ENCODE results near the gene ANGPTL5. TPM values are rescaled to one million over a fixed set of nuclear protein-coding genes. Genes with fewer than 3 reads are reported as not detected.
A peak's percentile ranks its signal among the peaks of the same experiment; 100 is the strongest.

ANGPTL5 gene
- total and polyA plus RNA-seq, 7 donors: 0.23 to 2.5 (median 0.48) TPM; not detected in 3

DNA sequence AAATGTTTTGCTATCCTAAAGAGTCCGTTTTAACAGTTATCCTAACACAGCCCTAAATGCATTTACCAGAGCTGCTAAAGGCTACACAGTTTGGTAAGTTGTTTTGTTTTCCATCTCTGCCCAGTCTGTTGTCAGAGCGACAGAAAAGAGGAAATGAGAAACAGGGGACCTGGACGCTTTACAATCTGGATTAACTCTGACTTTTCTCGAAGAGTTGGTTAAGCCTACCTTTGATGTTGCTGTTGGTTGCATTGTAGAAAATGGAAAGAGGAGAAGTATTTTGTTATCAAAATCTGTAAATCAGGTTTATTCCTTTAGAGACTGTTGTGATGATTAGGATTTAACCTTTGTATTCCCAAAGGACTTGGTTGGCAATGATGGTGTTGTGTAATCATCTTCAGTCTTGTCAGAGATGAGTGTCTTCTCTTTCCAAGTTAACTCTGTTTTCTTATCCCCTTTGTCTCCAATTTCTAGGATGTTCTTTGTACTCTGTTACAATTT, 481 bp downstream of the ANGPTL5 start:
- H3K36me3 ChIP-seq: no peaks in the 10 kb centered on the region
- H3K4me1 ChIP-seq: peaks cover 0 to 25% (median 14%) of the 10 kb centered on the region in 4 donors
- H3K27me3 ChIP-seq: no peaks in the 10 kb centered on the region
- TF ChIP-seq, protein P1, sequence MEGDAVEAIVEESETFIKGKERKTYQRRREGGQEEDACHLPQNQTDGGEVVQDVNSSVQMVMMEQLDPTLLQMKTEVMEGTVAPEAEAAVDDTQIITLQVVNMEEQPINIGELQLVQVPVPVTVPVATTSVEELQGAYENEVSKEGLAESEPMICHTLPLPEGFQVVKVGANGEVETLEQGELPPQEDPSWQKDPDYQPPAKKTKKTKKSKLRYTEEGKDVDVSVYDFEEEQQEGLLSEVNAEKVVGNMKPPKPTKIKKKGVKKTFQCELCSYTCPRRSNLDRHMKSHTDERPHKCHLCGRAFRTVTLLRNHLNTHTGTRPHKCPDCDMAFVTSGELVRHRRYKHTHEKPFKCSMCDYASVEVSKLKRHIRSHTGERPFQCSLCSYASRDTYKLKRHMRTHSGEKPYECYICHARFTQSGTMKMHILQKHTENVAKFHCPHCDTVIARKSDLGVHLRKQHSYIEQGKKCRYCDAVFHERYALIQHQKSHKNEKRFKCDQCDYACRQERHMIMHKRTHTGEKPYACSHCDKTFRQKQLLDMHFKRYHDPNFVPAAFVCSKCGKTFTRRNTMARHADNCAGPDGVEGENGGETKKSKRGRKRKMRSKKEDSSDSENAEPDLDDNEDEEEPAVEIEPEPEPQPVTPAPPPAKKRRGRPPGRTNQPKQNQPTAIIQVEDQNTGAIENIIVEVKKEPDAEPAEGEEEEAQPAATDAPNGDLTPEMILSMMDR (IDR thresholded peaks at IDR 0.05): no peak
- TF ChIP-seq POLR2A (IDR thresholded peaks at IDR 0.05) (no peak), POLR2AphosphoS5 (IDR thresholded peaks at IDR 0.05) (peak in 1 of 4 donors; percentile 22), EP300 (IDR thresholded peaks at IDR 0.05) (no peak)
- peak overlapping the region; percentile 83 to 86 (median 84) for H3K27ac ChIP-seq
- 7 to 10% methylated on average over 4 of the region's 4 CpGs for WGBS, 2 donors
- DNase-seq: no peak
- H3K9me3 ChIP-seq: no peaks in the 10 kb centered on the region
- peak overlapping the region; percentile 68 to 82 (median 71) for H3K4me3 ChIP-seq
- intact Hi-C loops (cut with DNase I): loop anchor here (2.0 kb wide), 2 partner anchors 55 to 195 kb away; partner anchors contain the start of gene YAP1

- no peaks in the 10 kb centered on the region for H3K27me3 ChIP-seq
- no peaks in the 10 kb centered on the region for H3K36me3 ChIP-seq
- peak; percentile 97 for DNase-seq
- no peaks in the 10 kb centered on the region for H3K9me3 ChIP-seq
- peak within 1 kb of the TSS; percentile 83 to 86 (median 84) for H3K27ac ChIP-seq
- TF ChIP-seq, protein P1 (IDR thresholded peaks at IDR 0.05): peak; percentile 16 to 36 (median 28)
- TF ChIP-seq POLR2AphosphoS5 (IDR thresholded peaks at IDR 0.05) (peak; percentile 21 to 69 (median 64)), POLR2A (IDR thresholded peaks at IDR 0.05) (peak in 1 of 2 donors; percentile 17), EP300 (IDR thresholded peaks at IDR 0.05) (peak in 1 of 4 donors; percentile 39)
- peak within 1 kb of the TSS; percentile 68 to 82 (median 71) for H3K4me3 ChIP-seq
- WGBS, 2 donors: 0 to 1% methylated on average over 56 of the region's 56 CpGs
- H3K4me1 ChIP-seq: peaks cover 0 to 25% (median 14%) of the 10 kb centered on the region in 4 donors
- intact Hi-C loops (cut with DNase I): loop anchor here (2.0 to 5.0 kb wide), 3 partner anchors 54 to 196 kb away; partner anchors contain the start of gene YAP1
Observed at GRCh38 chr11:101914738-101915426, 1.4 kb downstream of the ANGPTL5 start, which contains the start of gene CEP126. CEP126 (plus strand) TSS chr11:101915010; CDS start chr11:101915285, 275 bp downstream.

DNA sequence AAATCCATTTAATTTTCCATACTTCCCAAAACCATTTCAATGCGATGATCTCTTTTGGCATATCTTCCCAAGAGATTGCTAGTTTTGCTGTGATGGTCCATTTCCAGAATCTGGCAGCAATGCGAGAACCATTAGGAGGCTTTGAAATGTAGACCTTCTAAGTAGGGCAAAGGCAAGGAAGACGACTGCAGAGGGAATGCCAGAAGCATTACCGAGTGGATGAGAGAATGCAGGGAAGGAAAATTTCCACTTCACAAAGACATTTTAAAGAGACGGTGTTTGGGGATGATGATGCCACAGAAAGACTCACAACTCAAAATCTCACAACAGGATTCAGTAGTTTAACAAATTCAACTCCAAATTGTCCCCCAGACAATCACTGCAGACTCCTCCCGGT, 2.0 kb downstream of the ANGPTL5 start:
- DNase-seq: no peak
- H3K27me3 ChIP-seq: no peaks in the 10 kb centered on the region
- TF ChIP-seq POLR2AphosphoS5 (IDR thresholded peaks at IDR 0.05): peak in 1 of 4 donors; percentile 3
- TF ChIP-seq, protein P1 (IDR thresholded peaks at IDR 0.05): no peak
- peak overlapping the region; percentile 68 to 82 (median 71) for H3K4me3 ChIP-seq
- no peaks in the 10 kb centered on the region for H3K36me3 ChIP-seq
- peak overlapping the region; percentile 83 to 86 (median 84) for H3K27ac ChIP-seq
- intact Hi-C loops (cut with DNase I): loop anchor here (2.0 to 5.0 kb wide), 3 partner anchors 54 to 196 kb away; partner anchors contain the start of gene YAP1
- H3K9me3 ChIP-seq: no peaks in the 10 kb centered on the region
- WGBS, 2 donors: 11 to 14% methylated on average over 6 of the region's 6 CpGs
- H3K4me1 ChIP-seq: peaks cover 0 to 25% (median 14%) of the 10 kb centered on the region in 4 donors

- Histone ChIP-seq H3K9me3 (no peaks in the 10 kb centered on the region), H3K4me3 (no peak overlapping the region), H3K27ac (peak overlapping the region; percentile 83 to 86 (median 84)), H3K4me1 (peaks cover 0 to 25% (median 14%) of the 10 kb centered on the region in 4 donors), H3K36me3 (no peaks in the 10 kb centered on the region), H3K27me3 (no peaks in the 10 kb centered on the region)
- 77 to 85% methylated on average over 5 of the region's 5 CpGs for WGBS, 2 donors
- no peak for DNase-seq
- TF ChIP-seq POLR2AphosphoS5 (IDR thresholded peaks at IDR 0.05) (no peak), POLR2A (IDR thresholded peaks at IDR 0.05) (no peak), EP300 (IDR thresholded peaks at IDR 0.05) (no peak)
- TF ChIP-seq, protein P1 (IDR thresholded peaks at IDR 0.05): no peak
- intact Hi-C loops (cut with DNase I): loop anchor here (2.0 to 5.0 kb wide), 3 partner anchors 53 to 197 kb away; partner anchors contain the start of gene YAP1
Observed at GRCh38 chr11:101913656-101914055, 2.7 kb downstream of the ANGPTL5 start.

All from sigmoid colon (tissue), 7 donors.